Measurements from ENCODE around the gene TMEM218.

DNA sequence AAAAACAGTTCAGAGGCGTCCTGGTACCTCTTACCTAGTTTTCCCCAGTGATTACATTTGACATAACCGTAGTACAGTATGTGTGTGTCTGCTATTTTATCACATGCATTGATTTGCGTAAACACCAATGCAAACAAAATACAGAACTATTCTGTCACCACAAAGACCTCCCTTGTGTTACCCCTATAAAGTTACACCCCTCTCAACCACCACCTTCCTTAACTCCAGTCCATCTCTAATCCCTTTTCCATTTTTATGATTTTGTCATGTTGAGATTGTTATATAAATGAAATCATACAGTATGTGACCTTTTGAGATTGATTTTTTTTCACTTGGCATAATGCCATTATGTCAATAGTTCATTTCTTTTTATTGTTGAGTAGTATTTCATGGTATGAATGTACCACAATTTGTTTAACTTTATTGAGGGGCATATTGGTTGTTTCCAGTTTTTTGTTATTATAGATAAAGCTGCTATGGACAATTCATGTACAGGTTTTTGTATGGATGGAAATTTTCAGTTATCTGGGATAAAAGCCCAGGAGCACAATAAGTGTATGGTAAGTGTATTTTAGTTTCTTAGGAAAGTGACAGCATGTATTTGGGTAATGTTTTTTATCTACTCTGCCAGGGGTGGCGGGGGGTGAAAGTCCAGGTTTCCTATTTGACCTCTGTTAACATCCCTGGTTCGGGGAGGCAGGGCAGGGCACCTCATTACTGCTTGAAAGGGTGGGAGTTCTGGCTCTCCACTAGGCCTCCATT lies 54.3 kb downstream of the TMEM218 start:
- no peak for TF ChIP-seq CTCF (IDR thresholded peaks at IDR 0.05)
- no peak for TF ChIP-seq POLR2AphosphoS5 (IDR thresholded peaks at IDR 0.05; ENCODE audit: insufficient read depth in 1 of 2, low read depth in 1 of 2)
